Naive thymus-derived CD4-positive, alpha-beta T cell (primary cell): ENCODE measurements around the gene KDM6A. TPM values are rescaled to one million over a fixed set of nuclear protein-coding genes. Genes with fewer than 3 reads are reported as not detected.
"Not testable (repeated sequence)": the region's sequence is repeated elsewhere in the genome, so short reads cannot be mapped to it uniquely, and the experiment has no call there.

Experiments used
- ATAC-seq: fragments of 150-1000 bp; cut with Tn5 transposase; 2 replicates; pipeline ENCODE4 v1.10.0; 2021; ENCODE audit warnings: mild to moderate bottlenecking, moderate library complexity
- CTCF ChIA-PET: fragments of 350-600 bp; sonication (Branson Sonifier 250); formaldehyde crosslinking; loops from one replicate; lab custom pipeline; 2021; ENCODE audit warnings: antibody characterized with exemption; lab: Charles Lee
- POLR2A ChIA-PET: fragments of 350-600 bp; sonication (Branson Sonifier 250); formaldehyde crosslinking; loops from one replicate; lab custom pipeline; 2021; ENCODE audit warnings: antibody characterized with exemption, inconsistent platforms; lab: Charles Lee
- DNase-seq, 9 donors: peaks; one replicate each; pipeline versions ENCODE4 v3.0.0 to v3.0.0-alpha.2; 2020 to 2022; ENCODE audit warnings: mixed read lengths in 1 of 9
- H3K27ac ChIP-seq: one replicate; pipeline ENCODE4 v1.7.0; 2013; ENCODE audit warnings: mild to moderate bottlenecking, low read depth, low read length, moderate library complexity
- H3K27me3 ChIP-seq, 2 donors: one replicate each; pipeline ENCODE4 v1.7.0; 2013; ENCODE audit warnings: low read length in 2 of 2, mild to moderate bottlenecking in 2 of 2, moderate library complexity in 2 of 2; ENCODE audit not compliant: control insufficient read depth in 2 of 2, insufficient read depth in 2 of 2
- H3K36me3 ChIP-seq, 3 experiments: 1 replicate in 2 of 3; 2 replicates in 1 of 3; pipeline ENCODE4 v1.7.0; 2013; ENCODE audit warnings: low read length in 3 of 3, mild to moderate bottlenecking in 3 of 3, moderate library complexity in 1 of 3; ENCODE audit not compliant: insufficient read depth in 3 of 3, control insufficient read depth in 2 of 3
- H3K4me1 ChIP-seq, 2 donors: one replicate each; pipeline ENCODE4 v1.7.0; 2013; ENCODE audit warnings: low read length in 2 of 2, mild to moderate bottlenecking in 2 of 2, moderate library complexity in 1 of 2; ENCODE audit not compliant: control insufficient read depth in 2 of 2, insufficient read depth in 2 of 2
- H3K4me3 ChIP-seq: 2 replicates; pipeline ENCODE4 v1.7.0; 2013; ENCODE audit warnings: mild to moderate bottlenecking, low read length
- H3K9me3 ChIP-seq, 3 experiments: 1 replicate in 2 of 3; 2 replicates in 1 of 3; pipeline ENCODE4 v1.7.0; 2013; ENCODE audit warnings: low read length in 3 of 3; ENCODE audit not compliant: control insufficient read depth in 2 of 3
- H3K27ac Mint-ChIP-seq, 9 donors: one replicate each; pipeline ENCODE4 v1.8.0; 2020 to 2022; ENCODE audit warnings: mixed read lengths in 9 of 9, mild to moderate bottlenecking in 8 of 9, moderate library complexity in 5 of 9, inconsistent platforms in 2 of 9
- H3K27me3 Mint-ChIP-seq, 5 donors: one replicate each; pipeline ENCODE4 v1.8.0; 2021 to 2022; ENCODE audit warnings: mixed read lengths in 5 of 5, mild to moderate bottlenecking in 1 of 5
- H3K36me3 Mint-ChIP-seq, 5 donors: one replicate each; pipeline ENCODE4 v1.8.0; 2020 to 2022; ENCODE audit warnings: mixed read lengths in 5 of 5, mild to moderate bottlenecking in 3 of 5, inconsistent platforms in 1 of 5
- H3K4me1 Mint-ChIP-seq, 7 donors: one replicate each; pipeline ENCODE4 v1.8.0; 2020 to 2022; ENCODE audit warnings: mixed read lengths in 7 of 7, mild to moderate bottlenecking in 3 of 7, inconsistent platforms in 1 of 7
- H3K4me3 Mint-ChIP-seq, 10 donors: one replicate each; pipeline ENCODE4 v1.8.0; 2020 to 2022; ENCODE audit warnings: mild to moderate bottlenecking in 10 of 10, mixed read lengths in 10 of 10, moderate library complexity in 6 of 10, inconsistent platforms in 2 of 10
- H3K9me3 Mint-ChIP-seq, 11 donors: one replicate each; pipeline ENCODE4 v1.8.0; 2020 to 2022; ENCODE audit warnings: mixed read lengths in 11 of 11, mild to moderate bottlenecking in 4 of 11, inconsistent platforms in 1 of 11, moderate library complexity in 1 of 11
- intact Hi-C, 2 donors: fragments of 100-400 bp; cut with micrococcal nuclease; formaldehyde crosslinking; loops; one replicate each; pipeline ENCODE4 v1.15.1; 2023
- polyA plus RNA-seq, 2 donors: library from polyadenylated mRNA; unstranded; fragments of 300-500 nt; fragmentation: Illumina TruSeq; gene quantifications; one replicate each; pipeline ENCODE4 v1.2.3, GENCODE V29; 2021
- total RNA-seq, 6 experiments: library from RNA in 5 of 6; stranded (reverse) in 5 of 6; gene quantifications; 1 replicate in 5 of 6; 2 replicates in 1 of 6; pipeline ENCODE4 v1.2.3 and lab custom pipeline; 2021 to 2026

Gene KDM6A
- total and polyA plus RNA-seq, 7 experiments from 2014 or later = 17.9 to 55.6 (median 46.9) TPM

GRCh38 chrX:44937606-44938005, 64.6 kb downstream of the KDM6A start:
- Mint-ChIP-seq H3K27me3 (no peaks in the 10 kb centered on the region), H3K4me1 (peaks cover 21 to 84% (median 62%) of the 10 kb centered on the region in 7 donors), H3K9me3 (peaks cover 0 to 19% (median 4%) of the 10 kb centered on the region in 11 donors), H3K36me3 (peaks cover 0 to 34% (median 12%) of the 10 kb centered on the region in 5 donors), H3K27ac (peak overlapping the region in 5 of 9 donors; percentile 39 to 88 (median 55)), H3K4me3 (peak overlapping the region in 8 of 10 donors; percentile 29 to 79 (median 65))
- Histone ChIP-seq H3K4me1 (peaks cover 4 to 20% of the 10 kb centered on the region in 2 donors), H3K9me3 (no peaks in the 10 kb centered on the region), H3K27ac (no peak overlapping the region), H3K36me3 (no peaks in the 10 kb centered on the region), H3K4me3 (no peak overlapping the region), H3K27me3 (no peaks in the 10 kb centered on the region)
- intact Hi-C loops = no loop called here
- ChIA-PET POLR2A (no interaction called here), CTCF (no interaction called here)
- DNase-seq (no peak), ATAC-seq (no peak)

- H3K9me3 Mint-ChIP-seq = peaks cover 0 to 23% (median 4%) of the 10 kb centered on the region in 11 donors
- ChIA-PET CTCF (no interaction called here), POLR2A (interaction anchor here (0.7 kb wide), 1 partner anchor 17 kb away, joined by 3 read pairs; no protein-coding TSS in a partner anchor)
- H3K36me3 ChIP-seq = no peaks in the 10 kb centered on the region
- H3K36me3 Mint-ChIP-seq = peaks cover 0 to 38% (median 12%) of the 10 kb centered on the region in 5 donors
- H3K27ac Mint-ChIP-seq = peak overlapping the region in 6 of 9 donors; percentile 11 to 76 (median 50)
- intact Hi-C loops = no loop called here
- no peak overlapping the region for H3K27ac ChIP-seq
- H3K27me3 ChIP-seq = no peaks in the 10 kb centered on the region
- peaks cover 21 to 85% (median 64%) of the 10 kb centered on the region in 7 donors for H3K4me1 Mint-ChIP-seq
- DNase-seq = no peak
- ATAC-seq = no peak
- no peaks in the 10 kb centered on the region for H3K27me3 Mint-ChIP-seq
- H3K4me3 ChIP-seq = no peak overlapping the region
- H3K9me3 ChIP-seq = no peaks in the 10 kb centered on the region
- peak overlapping the region in 8 of 10 donors; percentile 30 to 79 (median 66) for H3K4me3 Mint-ChIP-seq
- H3K4me1 ChIP-seq = peaks cover 4 to 20% of the 10 kb centered on the region in 2 donors
Observed at GRCh38 chrX:44938111-44938510, 65.1 kb downstream of the KDM6A start.

DNA sequence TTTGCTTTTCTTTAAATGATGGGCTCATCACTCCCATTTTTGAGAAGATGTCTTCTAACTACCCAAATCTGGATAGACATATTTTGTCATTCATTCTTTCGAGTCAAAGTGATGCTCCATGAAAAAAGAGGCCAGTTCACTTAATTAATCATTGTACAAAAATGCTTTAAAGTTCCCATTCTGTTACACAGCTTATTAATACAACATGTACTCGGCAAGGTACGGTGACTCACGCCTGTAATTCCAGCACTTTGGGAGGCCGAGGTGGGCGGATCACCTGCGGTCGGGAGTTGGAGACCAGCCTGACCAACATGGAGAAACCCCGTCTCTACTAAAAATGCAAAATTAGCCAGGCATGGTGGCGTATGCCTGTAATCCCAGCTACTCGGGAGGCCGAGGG, 67.6 kb downstream of the KDM6A start:
- Mint-ChIP-seq H3K9me3 (peaks cover 0 to 46% (median 9%) of the 10 kb centered on the region in 11 donors), H3K36me3 (peaks cover 0 to 52% (median 27%) of the 10 kb centered on the region in 5 donors), H3K4me1 (peaks cover 14 to 69% (median 43%) of the 10 kb centered on the region in 7 donors)
- H3K36me3 ChIP-seq, H3K4me3 ChIP-seq, DNase-seq, intact Hi-C loops, H3K27ac Mint-ChIP-seq, H3K27me3 Mint-ChIP-seq, H3K9me3 ChIP-seq, POLR2A ChIA-PET, ATAC-seq, H3K27me3 ChIP-seq, H3K27ac ChIP-seq, H3K4me3 Mint-ChIP-seq: not testable (repeated sequence)
- CTCF ChIA-PET = interaction anchor here (0.6 to 0.8 kb wide), 2 partner anchors 33 to 195 kb away, joined by 3 read pairs; no protein-coding TSS in a partner anchor
- H3K4me1 ChIP-seq = peaks cover 4 to 14% of the 10 kb centered on the region in 2 donors

DNA sequence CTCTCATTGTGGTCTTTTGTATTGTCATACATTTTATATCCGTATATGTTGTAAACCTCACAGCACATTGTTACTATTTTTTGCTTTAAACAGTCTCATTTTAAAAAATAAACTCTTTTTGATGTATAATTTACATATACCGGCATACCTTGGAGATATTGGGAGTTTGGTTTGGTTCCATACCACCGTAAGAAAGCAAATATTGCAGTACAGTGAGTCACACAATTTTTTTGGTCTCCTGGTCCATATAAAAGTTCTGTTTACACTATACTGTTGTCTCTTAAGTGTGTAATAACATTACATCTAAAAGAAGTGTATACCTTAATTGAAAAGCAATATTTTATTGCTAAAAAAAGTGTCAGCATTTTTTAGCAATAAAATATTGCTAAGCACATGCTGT, 70.0 kb downstream of the KDM6A start:
- ATAC-seq (no peak), DNase-seq (no peak)
- Mint-ChIP-seq H3K4me3 (no peak overlapping the region), H3K9me3 (peaks cover 0 to 57% (median 9%) of the 10 kb centered on the region in 11 donors), H3K27me3 (no peaks in the 10 kb centered on the region), H3K27ac (no peak overlapping the region), H3K4me1 (peaks cover 8 to 62% (median 28%) of the 10 kb centered on the region in 7 donors), H3K36me3 (peaks cover 0 to 50% (median 27%) of the 10 kb centered on the region in 5 donors)
- ChIA-PET POLR2A (no interaction called here), CTCF (interaction anchor here (0.6 kb wide), 1 partner anchor 47 kb away, joined by 4 read pairs; no protein-coding TSS in a partner anchor)
- Histone ChIP-seq H3K36me3 (no peaks in the 10 kb centered on the region), H3K27me3 (no peaks in the 10 kb centered on the region), H3K4me1 (peaks cover under 1 to 2% of the 10 kb centered on the region in 2 donors), H3K27ac (no peak overlapping the region), H3K9me3 (peaks cover 0 to 11% (median 0%) of the 10 kb centered on the region in 3 experiments), H3K4me3 (no peak overlapping the region)
- intact Hi-C loops = no loop called here

DNA sequence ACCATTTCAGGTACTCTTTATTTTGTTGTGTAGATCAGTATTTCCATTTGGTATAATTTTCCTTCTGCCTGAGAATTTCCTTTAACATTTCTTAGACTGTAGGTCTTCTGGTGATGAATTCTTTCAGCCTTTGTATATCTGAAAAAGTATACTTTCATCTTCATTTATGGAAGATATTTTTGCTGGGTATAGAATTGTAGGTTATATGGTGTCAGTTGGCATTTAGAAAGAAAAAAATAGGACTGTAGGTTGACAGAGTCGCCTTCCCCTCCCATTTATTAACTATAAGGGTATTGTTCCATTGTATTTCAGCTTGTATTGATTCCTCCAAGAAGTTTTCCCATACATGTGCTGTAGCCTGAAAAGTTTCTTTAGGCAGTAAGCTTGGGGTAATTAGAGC, 71.9 kb downstream of the KDM6A start:
- no peaks in the 10 kb centered on the region for H3K27me3 ChIP-seq
- Mint-ChIP-seq H3K27me3 (no peaks in the 10 kb centered on the region), H3K36me3 (peaks cover 0 to 37% (median 17%) of the 10 kb centered on the region in 5 donors), H3K4me3 (no peak overlapping the region), H3K4me1 (peaks cover 0 to 61% (median 20%) of the 10 kb centered on the region in 7 donors), H3K9me3 (peaks cover 0 to 48% (median 9%) of the 10 kb centered on the region in 11 donors), H3K27ac (no peak overlapping the region)
- no peak for ATAC-seq
- H3K4me3 ChIP-seq = no peak overlapping the region
- POLR2A ChIA-PET = interaction anchor here (0.6 kb wide), 1 partner anchor 16 kb away, joined by 4 read pairs; no protein-coding TSS in a partner anchor
- CTCF ChIA-PET = interaction anchor here (0.7 kb wide), 1 partner anchor 472 kb away, joined by 4 read pairs; no protein-coding TSS in a partner anchor
- H3K36me3 ChIP-seq = no peaks in the 10 kb centered on the region
- DNase-seq = no peak
- no peak overlapping the region for H3K27ac ChIP-seq
- H3K4me1 ChIP-seq = no peaks in the 10 kb centered on the region
- intact Hi-C loops = no loop called here
- peaks cover 0 to 11% (median 0%) of the 10 kb centered on the region in 3 experiments for H3K9me3 ChIP-seq

DNA sequence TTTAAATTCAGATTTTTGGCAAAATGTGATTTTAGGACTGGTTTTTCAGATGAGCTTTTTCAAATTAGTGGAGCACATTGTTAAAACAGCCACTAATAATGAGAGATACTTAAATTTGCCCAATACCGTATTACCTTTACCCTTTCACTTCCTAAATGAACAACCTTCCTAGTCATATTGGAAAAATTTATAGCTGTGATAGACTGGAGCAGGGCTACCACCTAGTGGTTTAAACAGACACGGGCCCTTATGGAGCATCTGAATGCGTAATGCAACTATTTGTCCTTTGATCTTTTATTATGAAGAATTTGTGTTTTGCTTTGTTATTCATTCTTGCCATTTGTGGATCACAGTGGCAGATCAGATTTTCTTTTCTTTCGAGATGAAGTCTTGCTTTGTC, 72.7 kb downstream of the KDM6A start:
- Mint-ChIP-seq H3K4me3 (no peak overlapping the region), H3K9me3 (peaks cover 0 to 44% (median 9%) of the 10 kb centered on the region in 11 donors), H3K4me1 (peaks cover 5 to 65% (median 28%) of the 10 kb centered on the region in 7 donors), H3K27ac (no peak overlapping the region), H3K36me3 (peaks cover 0 to 35% (median 17%) of the 10 kb centered on the region in 5 donors), H3K27me3 (no peaks in the 10 kb centered on the region)
- no peaks in the 10 kb centered on the region for H3K36me3 ChIP-seq
- H3K4me1 ChIP-seq = no peaks in the 10 kb centered on the region
- DNase-seq (no peak), ATAC-seq (no peak)
- no peak overlapping the region for H3K4me3 ChIP-seq
- H3K27ac ChIP-seq = no peak overlapping the region
- ChIA-PET CTCF (no interaction called here), POLR2A (no interaction called here)
- intact Hi-C loops = no loop called here
- H3K27me3 ChIP-seq = no peaks in the 10 kb centered on the region
- H3K9me3 ChIP-seq = peaks cover 0 to 11% (median 0%) of the 10 kb centered on the region in 3 experiments
